Aorta (tissue), 5 donors: Measurements from ENCODE around the gene BMERB1. TPM values are rescaled to one million over a fixed set of nuclear protein-coding genes. Genes with fewer than 3 reads are reported as not detected.
A peak's percentile ranks its signal among the peaks of the same experiment; 100 is the strongest.

Source experiments
- ATAC-seq: fragments of 200-7000 bp; cut with Tn5 transposase; one replicate; pipeline ENCODE4 v1.9.1; 2022; ENCODE audit warnings: moderate library complexity; ENCODE audit not compliant: low FRiP score
- DNase-seq, 2 donors: peaks; one replicate each; pipeline ENCODE4 v3.0.0-alpha.2; 2020
- H3K27ac ChIP-seq, 2 donors: one replicate each; pipeline ENCODE4 v1.5.1; 2013; ENCODE audit warnings: low read length in 2 of 2, mild to moderate bottlenecking in 2 of 2, moderate library complexity in 2 of 2, control low read depth in 1 of 2, inconsistent platforms in 1 of 2, low read depth in 1 of 2
- H3K27me3 ChIP-seq, 2 donors: one replicate each; pipeline ENCODE4 v1.6.1; 2013; ENCODE audit warnings: control low read depth in 1 of 2, low read length in 1 of 2, mild to moderate bottlenecking in 1 of 2, moderate library complexity in 1 of 2; ENCODE audit not compliant: insufficient read depth in 2 of 2, control insufficient read depth in 1 of 2
- H3K36me3 ChIP-seq, 2 donors: one replicate each; pipeline ENCODE4 v1.6.1; 2013; ENCODE audit warnings: control low read depth in 1 of 2, low read length in 1 of 2, mild to moderate bottlenecking in 1 of 2; ENCODE audit not compliant: insufficient read depth in 2 of 2, control insufficient read depth in 1 of 2
- H3K4me1 ChIP-seq, 2 donors: one replicate each; pipeline ENCODE4 v1.6.1; 2013; ENCODE audit warnings: low read length in 2 of 2, control low read depth in 1 of 2, mild to moderate bottlenecking in 1 of 2, moderate library complexity in 1 of 2; ENCODE audit not compliant: insufficient read depth in 2 of 2, control insufficient read depth in 1 of 2
- H3K4me3 ChIP-seq, 2 donors: one replicate each; pipeline ENCODE4 v1.5.1; 2013; ENCODE audit warnings: low read length in 2 of 2, control low read depth in 1 of 2, mild to moderate bottlenecking in 1 of 2
- H3K9me3 ChIP-seq: one replicate; pipeline ENCODE4 v1.6.1; 2013; ENCODE audit warnings: mild to moderate bottlenecking, low read length; ENCODE audit not compliant: control insufficient read depth
- WGBS, 2 donors: extraction: QIAGEN DNeasy Blood & Tissue Kit; methylation state at CpG; one replicate each; pipeline ENCODE4 v1.1.7; 2013; 5-methylcytosine and 5-hydroxymethylcytosine counted together
- intact Hi-C, 2 donors: fragments of 100-400 bp; cut with DNase I; formaldehyde crosslinking; loops; one replicate each; pipeline versions ENCODE4 v1.14.2 to v1.15.0; 2022
- polyA plus RNA-seq, 2 donors: library from polyadenylated mRNA; stranded (reverse); fragments of 200-250 nt; gene quantifications; one replicate each; pipeline ENCODE4 v1.2.3, GENCODE V29; 2013
- total RNA-seq, 2 donors: library from RNA; stranded (reverse); fragmentation: NEBNext Ultra II Directional; extraction: Animal tissue kit (Norgen Biotek cat#: 25700); gene quantifications; one replicate each; pipeline ENCODE4 v1.2.1, GENCODE V29; 2021
- donor health status: healthy with polysubstance abuse.
- donor health status: Bipolar disorder and iron deficiency.
- donor health status: DM: no; HTN: no; CAD: no.
- donor health status: DM: no; HTN: no; CAD: no.
- donor health status: DM: yes; HTN: yes; CAD: no.

The BMERB1 gene
- total and polyA plus RNA-seq, 4 donors, result 52.2 to 76.7 (median 71.1) TPM

DNA sequence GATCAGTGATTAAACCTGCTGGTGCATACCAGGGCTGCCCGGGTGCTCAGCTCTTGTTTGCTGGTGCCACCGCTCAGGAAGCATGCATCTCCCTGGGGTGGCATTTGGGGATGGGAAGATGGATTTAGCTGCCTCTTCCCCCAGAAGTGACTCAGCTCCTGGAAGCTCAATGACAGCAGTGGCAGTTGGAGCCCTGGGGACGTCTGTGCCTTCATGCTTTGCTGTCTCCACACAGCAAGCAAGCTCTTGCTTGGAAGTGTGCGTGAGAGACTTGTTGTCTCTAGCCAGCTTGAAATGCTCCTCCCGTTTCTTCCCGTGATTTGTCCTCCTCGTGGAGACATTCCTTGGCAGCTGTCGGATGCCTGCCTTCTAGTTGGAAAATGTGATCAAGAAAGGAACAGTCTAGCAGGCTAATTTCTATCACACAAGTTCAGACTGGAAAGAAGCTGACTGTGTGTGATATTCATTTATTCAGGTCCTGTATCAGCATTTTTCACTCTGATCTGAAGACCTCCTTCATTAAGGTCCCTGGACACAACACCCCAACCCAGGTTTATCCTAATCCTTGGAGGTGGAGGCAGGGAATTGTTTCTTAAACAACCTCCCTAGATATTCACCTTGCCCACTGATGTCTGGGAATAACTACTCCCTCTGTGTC is 73.0 kb downstream of the BMERB1 start:
- peak; percentile 66 for ATAC-seq
- DNase-seq, result peak in 1 of 2 donors; percentile 56
- H3K27me3 ChIP-seq, result no peaks in the 10 kb centered on the region
- no peaks in the 10 kb centered on the region for H3K36me3 ChIP-seq
- no peaks in the 10 kb centered on the region for H3K9me3 ChIP-seq
- 8% methylated on average over 8 of the region's 8 CpGs for WGBS, 2 donors
- intact Hi-C loops, result loop anchor here in 1 of 2 donors (1.0 kb wide), 1 partner anchor 41 kb away; no protein-coding TSS in a partner anchor
- H3K4me1 ChIP-seq, result peaks cover 0 to 4% of the 10 kb centered on the region in 2 donors
- peak overlapping the region in 1 of 2 donors; percentile 63 for H3K27ac ChIP-seq
- H3K4me3 ChIP-seq, result no peak overlapping the region

DNA sequence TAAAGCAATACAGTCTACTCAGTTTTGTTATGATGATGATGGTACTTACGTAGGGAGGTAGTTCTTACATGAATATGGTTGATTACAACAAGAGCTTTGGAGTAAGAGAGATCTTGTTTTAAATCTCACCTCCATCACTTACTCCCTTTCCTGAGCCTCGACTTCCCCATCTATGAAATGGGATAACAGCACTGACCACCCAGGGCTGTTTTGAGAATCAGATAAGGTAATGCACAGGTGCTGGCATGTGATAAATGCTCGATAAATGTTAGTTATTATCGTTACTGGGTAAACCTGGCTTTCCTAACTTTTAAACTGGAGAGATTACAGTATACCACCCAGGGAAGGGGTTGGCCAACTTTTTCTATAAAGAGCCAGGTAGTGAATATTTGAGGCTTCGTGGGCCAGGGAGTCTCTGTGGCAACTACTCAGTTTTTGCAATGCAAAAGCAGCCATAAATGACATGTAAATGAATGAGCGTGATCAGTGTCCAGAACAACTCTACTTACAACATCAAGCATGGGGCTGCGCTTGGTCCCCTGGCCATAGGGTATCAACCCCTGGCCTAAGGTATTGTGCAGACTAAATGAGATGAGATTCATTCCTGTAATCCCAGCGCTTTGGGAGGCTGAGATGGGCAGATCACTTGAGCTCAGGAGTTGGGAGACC is 73.7 kb downstream of the BMERB1 start:
- H3K4me3 ChIP-seq, result no peak overlapping the region
- no peaks in the 10 kb centered on the region for H3K36me3 ChIP-seq
- H3K27me3 ChIP-seq, result no peaks in the 10 kb centered on the region
- no peaks in the 10 kb centered on the region for H3K9me3 ChIP-seq
- H3K4me1 ChIP-seq, result peaks cover 0 to 4% of the 10 kb centered on the region in 2 donors
- ATAC-seq, result no peak
- H3K27ac ChIP-seq, result no peak overlapping the region
- 93 to 94% methylated on average over 8 of the region's 8 CpGs for WGBS, 2 donors
- no peak for DNase-seq
- intact Hi-C loops, result loop anchor here in 1 of 2 donors (1.0 kb wide), 1 partner anchor 40 kb away; no protein-coding TSS in a partner anchor

DNA sequence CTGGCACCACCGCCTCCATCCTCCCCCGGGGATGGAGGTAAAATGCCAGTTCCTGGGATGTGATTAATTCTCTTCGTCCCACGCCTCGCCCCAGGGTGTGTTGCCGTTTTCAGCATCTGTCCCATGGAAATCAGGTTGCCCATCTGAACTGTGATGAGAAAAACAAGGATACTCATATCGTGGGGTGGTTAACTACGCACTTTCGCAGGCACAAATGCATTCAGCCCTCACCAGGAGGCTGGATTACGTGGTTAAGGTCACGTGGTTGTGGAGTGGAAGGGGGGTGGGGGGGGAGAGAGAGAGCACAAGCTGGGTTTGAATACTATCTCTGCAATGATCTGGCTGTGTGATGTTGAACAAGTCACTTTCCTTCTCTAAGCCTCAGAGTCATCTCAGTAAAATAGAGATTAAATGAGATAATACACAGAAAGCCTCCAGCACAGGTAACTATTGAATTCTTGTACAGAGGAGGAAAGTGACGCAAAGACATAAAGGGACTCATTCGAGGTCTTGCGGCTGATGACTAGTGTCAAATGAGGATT is 74.7 kb downstream of the BMERB1 start:
- no peaks in the 10 kb centered on the region for H3K36me3 ChIP-seq
- H3K27ac ChIP-seq, result no peak overlapping the region
- ATAC-seq (no peak), DNase-seq (no peak)
- 87 to 93% methylated on average over 14 of the region's 14 CpGs for WGBS, 2 donors
- no peak overlapping the region for H3K4me3 ChIP-seq
- no peaks in the 10 kb centered on the region for H3K27me3 ChIP-seq
- H3K4me1 ChIP-seq, result peaks cover 0 to 4% of the 10 kb centered on the region in 2 donors
- no peaks in the 10 kb centered on the region for H3K9me3 ChIP-seq
- intact Hi-C loops, result no loop called here

DNA sequence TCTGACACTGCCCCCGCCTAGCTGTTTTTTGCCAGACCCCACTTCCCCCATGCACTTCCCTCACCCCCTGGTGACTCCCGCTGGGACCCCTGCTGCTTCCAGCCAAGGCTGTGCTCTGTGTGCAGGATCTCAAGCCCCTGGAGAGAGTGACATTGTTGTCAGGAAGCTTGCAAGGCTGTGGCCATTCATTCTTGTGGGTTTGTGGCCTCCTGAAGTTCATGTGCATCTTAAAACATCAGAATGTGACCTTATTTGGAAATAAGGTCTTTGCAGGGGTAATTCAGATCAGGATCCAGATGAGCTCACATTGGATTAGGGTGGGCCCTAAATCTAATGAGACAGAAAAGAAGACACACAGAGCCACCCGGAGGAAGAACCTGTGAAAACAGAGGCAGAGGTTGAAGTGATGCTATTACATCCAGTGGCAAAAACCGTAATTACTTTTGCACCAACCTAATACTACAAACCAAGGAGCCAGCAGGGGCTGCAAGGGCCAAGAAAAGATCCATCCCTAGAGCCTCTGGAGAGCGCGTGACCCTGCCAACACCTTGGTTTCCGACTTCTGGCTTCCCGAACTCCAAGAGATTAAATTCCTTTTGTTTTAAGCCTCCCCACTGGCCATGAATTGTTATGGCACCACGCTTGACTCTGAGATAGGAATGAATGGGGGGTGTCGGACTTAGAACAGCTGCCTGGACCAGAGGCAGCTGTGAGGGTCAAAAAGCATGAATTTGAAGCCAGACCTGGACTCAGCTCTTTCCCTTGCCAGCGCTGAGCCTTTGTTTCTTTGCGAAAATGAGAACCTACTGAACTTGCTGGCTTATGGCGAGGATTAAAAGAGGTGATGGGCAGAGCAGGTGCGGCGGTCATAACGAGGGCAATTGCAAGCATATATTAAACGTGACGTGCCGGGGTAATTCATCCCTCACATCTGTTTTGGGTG is 75.5 kb downstream of the BMERB1 start:
- Histone ChIP-seq H3K4me3 (no peak overlapping the region), H3K27me3 (no peaks in the 10 kb centered on the region), H3K36me3 (no peaks in the 10 kb centered on the region), H3K4me1 (peaks cover 0 to 4% of the 10 kb centered on the region in 2 donors), H3K9me3 (no peaks in the 10 kb centered on the region), H3K27ac (no peak overlapping the region)
- 88 to 90% methylated on average over 19 of the region's 19 CpGs for WGBS, 2 donors
- DNase-seq (no peak), ATAC-seq (no peak)
- intact Hi-C loops, result no loop called here

GRCh38 chr16:15510992-15511391 is 76.6 kb downstream of the BMERB1 start:
- no peak for ATAC-seq
- H3K27ac ChIP-seq, result no peak overlapping the region
- intact Hi-C loops, result no loop called here
- H3K36me3 ChIP-seq, result no peaks in the 10 kb centered on the region
- H3K4me1 ChIP-seq, result peaks cover 0 to 4% of the 10 kb centered on the region in 2 donors
- 92 to 95% methylated on average over 6 of the region's 6 CpGs for WGBS, 2 donors
- H3K9me3 ChIP-seq, result no peaks in the 10 kb centered on the region
- no peak for DNase-seq
- H3K27me3 ChIP-seq, result no peaks in the 10 kb centered on the region
- H3K4me3 ChIP-seq, result no peak overlapping the region

DNA sequence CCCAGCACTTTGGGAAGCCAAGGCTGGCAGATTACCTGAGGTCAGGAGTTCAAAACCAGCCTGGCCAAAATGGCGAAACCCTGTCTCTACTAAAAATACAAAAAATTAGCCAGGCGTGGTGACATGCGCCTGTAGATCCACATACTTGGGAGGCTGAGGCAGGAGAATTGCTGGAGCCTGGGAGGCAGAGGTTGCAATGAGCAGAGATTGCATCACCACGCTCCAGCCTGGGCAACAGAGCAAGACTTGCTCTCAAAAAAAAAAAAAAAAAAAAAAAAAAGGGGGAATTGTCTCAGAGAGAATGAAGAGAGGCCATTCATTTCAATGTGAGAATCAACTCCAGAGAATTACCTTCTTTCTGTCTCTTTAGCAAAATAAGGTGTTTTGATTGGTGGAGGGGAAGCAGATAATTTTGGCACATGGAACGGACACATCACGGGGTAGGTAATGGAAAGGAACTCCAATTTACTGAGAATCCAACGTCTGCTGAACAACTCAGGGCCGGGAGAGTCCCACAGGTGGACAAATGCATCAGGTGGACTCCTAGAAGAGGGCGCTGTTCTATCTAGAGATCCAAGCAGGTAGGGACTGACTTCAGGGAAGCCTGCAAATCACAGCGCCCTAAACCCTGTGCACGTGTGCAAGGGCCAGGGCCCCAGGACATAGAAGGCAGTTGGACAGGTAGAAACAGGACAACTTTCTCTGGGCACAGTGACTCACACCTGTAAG is 77.5 kb downstream of the BMERB1 start:
- Histone ChIP-seq H3K27me3 (no peaks in the 10 kb centered on the region), H3K4me3 (no peak overlapping the region), H3K36me3 (no peaks in the 10 kb centered on the region), H3K4me1 (peaks cover 0 to 4% of the 10 kb centered on the region in 2 donors), H3K27ac (no peak overlapping the region), H3K9me3 (no peaks in the 10 kb centered on the region)
- intact Hi-C loops, result no loop called here
- WGBS, 2 donors, result 97% methylated on average over 11 of the region's 11 CpGs
- ATAC-seq, result no peak
- DNase-seq, result no peak

DNA sequence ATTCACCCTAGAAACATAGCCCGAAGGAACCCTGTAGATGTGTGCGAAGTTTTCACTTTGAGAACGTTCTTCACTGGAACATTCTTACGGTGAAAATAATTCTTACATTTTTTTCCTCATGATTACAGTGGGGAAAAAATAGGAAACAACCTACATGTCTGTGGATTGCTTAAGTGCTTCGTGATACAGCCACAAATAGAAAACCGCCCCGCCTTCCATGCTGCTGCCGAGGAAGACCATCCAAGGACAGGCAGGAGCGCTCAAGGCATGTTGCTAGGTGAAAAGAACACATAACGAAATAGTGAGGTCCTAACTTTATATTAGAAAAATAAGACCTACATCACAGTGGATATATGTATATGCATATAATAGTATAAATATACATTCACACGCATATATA is 78.8 kb downstream of the BMERB1 start:
- Histone ChIP-seq H3K4me3 (no peak overlapping the region), H3K4me1 (no peaks in the 10 kb centered on the region), H3K9me3 (no peaks in the 10 kb centered on the region), H3K27me3 (no peaks in the 10 kb centered on the region), H3K27ac (no peak overlapping the region), H3K36me3 (no peaks in the 10 kb centered on the region)
- WGBS, 2 donors, result 96% methylated on average over 11 of the region's 11 CpGs
- ATAC-seq (no peak), DNase-seq (no peak)
- intact Hi-C loops, result no loop called here

DNA sequence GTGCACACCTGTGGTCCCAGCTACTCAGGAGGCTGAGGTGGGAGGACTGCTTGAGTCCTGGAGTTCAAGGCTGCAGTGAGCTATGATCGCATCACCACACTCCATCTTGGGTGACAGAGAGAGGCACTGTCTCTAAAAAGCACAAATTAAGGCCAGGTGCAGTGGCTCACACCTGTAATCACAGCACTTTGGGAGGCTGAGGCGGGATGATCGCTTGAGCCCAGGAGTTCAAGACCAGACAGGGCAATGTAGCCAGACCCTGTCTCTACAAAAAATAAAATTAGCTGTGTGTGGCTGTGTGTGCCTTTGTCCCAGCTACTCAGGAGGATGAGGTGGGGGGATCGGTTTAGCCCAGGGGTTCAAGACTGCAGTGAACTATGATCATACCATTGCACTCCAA is 81.6 kb downstream of the BMERB1 start:
- intact Hi-C loops, result no loop called here
- ATAC-seq (no peak), DNase-seq (no peak)
- Histone ChIP-seq H3K9me3 (no peaks in the 10 kb centered on the region), H3K4me1 (no peaks in the 10 kb centered on the region), H3K4me3 (no peak overlapping the region), H3K36me3 (no peaks in the 10 kb centered on the region), H3K27ac (no peak overlapping the region), H3K27me3 (no peaks in the 10 kb centered on the region)
- 83 to 99% methylated on average over 4 of the region's 4 CpGs for WGBS, 2 donors
